ENCODE results near the gene EMCN.

DNA sequence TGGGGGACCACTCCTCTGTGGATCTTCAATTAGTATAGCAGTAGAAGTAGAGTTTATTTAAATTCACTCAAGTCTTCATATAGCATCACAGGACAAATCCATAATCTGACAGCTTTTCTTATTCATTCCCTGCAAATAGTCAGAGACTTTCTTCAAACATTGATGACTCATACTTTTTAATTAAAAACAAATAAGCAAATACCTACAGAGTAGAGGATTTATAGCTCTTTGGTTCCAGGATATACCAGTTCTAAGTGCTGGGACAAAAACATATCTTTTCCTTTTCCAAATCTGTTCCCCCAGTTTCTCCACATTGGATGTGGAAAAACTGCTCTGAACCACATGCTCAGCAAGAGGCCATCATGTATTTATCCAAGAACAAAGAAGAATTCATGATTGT, 24.1 kb downstream of the EMCN start:
- no peak for TF ChIP-seq CTCF (conservative IDR thresholded peaks at IDR 0.05; ENCODE audit: low read length)
- TF ChIP-seq EZH2phosphoT487 (IDR thresholded peaks at IDR 0.05; ENCODE audit: borderline replicate concordance): no peak

Measured in Loucy (cell line).